H7 (cell line): ENCODE data around the gene RBBP7. TPM values are rescaled to one million over a fixed set of nuclear protein-coding genes. Genes with fewer than 3 reads are reported as not detected.

Experiments used
- DNase-seq: peaks from one replicate; pipeline ENCODE4 v3.0.0; 2012
- H3K27me3 ChIP-seq: 2 replicates; pipeline ENCODE4 v1.6.0; 2011; ENCODE audit warnings: mild to moderate bottlenecking, low read length; ENCODE audit not compliant: control insufficient read depth, insufficient read depth
- H3K36me3 ChIP-seq: replicated peaks from 2 replicates; pipeline ENCODE4 v1.5.1; 2011; ENCODE audit warnings: low read length; ENCODE audit not compliant: control insufficient read depth, insufficient read depth
- H3K4me3 ChIP-seq: 2 replicates; pipeline ENCODE4 v1.5.1; 2011; ENCODE audit warnings: low read depth, mild to moderate bottlenecking, control low read depth, low read length, moderate library complexity; ENCODE audit not compliant: insufficient read depth
- total RNA-seq: library from RNA; depleted of rRNA; stranded (reverse); fragments of >200 nt; shearing (Covaris generic); gene quantifications from 2 replicates; pipeline ENCODE4 v1.2.3, GENCODE V29; 2014; rRNA removed

Gene RBBP7
- total RNA-seq, 1 experiment from 2014 or later: 158 TPM

DNA sequence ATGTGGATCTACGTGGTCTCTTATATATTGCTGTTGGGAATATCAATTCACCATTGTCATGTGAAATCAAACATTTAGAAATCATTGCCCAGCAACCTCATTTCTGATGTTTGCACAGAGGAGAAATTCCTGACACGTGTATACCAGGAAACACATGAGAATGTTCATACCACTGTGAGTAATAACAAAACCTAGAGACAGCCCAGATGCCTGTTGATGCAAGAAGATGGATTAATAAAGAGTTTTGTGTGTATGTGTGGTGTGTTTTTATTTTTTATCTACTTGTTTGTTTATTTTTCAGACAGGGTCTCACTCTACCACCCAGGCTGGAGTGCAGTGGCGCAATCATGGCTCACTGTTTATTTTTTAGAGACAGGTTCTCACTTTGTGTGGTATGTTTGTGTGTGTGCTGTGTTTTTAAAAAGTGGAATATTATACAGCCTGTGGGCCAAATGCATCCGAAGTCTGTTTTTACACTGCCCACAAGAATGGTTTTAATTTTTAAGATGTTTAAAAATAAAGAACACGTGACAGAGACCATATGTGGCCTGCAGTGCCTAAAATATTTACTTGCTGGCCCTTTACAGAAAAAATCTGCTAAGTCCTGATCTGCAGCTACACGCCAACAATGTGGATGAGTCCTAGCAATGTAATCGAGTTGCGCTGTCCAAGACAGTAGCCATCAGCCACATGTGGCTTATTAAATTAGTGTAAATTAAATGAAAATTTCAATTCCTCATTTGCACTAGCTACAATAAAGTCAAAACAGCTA is 44.7 kb downstream of the RBBP7 start:
- no peaks in the 10 kb centered on the region for H3K27me3 ChIP-seq
- H3K36me3 ChIP-seq: peaks cover 29% of the 10 kb centered on the region
- H3K4me3 ChIP-seq: no peak overlapping the region
- DNase-seq: no peak

DNA sequence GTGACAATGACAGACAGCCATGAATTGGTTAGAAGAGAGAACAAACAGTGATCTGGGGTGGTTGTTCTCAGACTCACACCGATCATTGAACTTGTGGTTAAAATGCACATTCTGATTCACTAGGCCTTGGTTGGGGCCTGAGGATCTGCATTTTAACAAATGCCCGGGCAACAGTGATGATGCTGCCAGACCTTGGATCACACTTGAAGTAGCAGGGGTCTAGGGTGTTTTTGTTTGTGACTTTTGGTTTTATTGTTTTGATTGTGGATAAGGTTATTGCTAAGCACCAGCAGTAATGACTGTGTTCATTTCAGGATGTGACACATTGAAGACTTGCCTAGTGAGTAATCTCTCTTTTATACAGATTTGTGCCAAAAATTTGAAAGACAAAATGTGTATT is 47.4 kb downstream of the RBBP7 start:
- DNase-seq: no peak

DNA sequence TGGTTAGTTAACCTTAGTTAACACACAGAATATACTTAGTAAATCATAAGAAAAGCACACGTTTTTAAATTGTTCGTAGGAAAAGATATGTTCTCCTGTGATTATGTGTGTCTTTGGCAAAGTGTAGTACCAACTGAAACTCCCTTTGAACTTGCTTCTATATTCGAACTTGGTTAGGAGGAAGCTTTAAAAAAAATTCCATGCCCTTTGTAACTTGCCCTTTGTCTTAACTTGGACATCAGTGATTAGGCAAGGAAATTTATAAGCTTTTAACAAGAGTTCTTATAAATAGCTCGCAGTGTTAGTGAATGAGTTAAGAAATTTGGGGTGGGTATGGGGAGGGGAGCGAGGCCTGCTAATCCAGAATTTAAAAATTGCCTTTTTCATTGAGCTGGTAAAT is 50.5 kb downstream of the RBBP7 start:
- no peak overlapping the region for H3K4me3 ChIP-seq
- no peaks in the 10 kb centered on the region for H3K27me3 ChIP-seq
- peaks cover 17% of the 10 kb centered on the region for H3K36me3 ChIP-seq
- DNase-seq: no peak

More for the DNA sequence above, 47.4 kb downstream of the RBBP7 start:
- H3K36me3 ChIP-seq: peaks cover 18% of the 10 kb centered on the region
- H3K4me3 ChIP-seq: no peak overlapping the region
- H3K27me3 ChIP-seq: no peaks in the 10 kb centered on the region

DNA sequence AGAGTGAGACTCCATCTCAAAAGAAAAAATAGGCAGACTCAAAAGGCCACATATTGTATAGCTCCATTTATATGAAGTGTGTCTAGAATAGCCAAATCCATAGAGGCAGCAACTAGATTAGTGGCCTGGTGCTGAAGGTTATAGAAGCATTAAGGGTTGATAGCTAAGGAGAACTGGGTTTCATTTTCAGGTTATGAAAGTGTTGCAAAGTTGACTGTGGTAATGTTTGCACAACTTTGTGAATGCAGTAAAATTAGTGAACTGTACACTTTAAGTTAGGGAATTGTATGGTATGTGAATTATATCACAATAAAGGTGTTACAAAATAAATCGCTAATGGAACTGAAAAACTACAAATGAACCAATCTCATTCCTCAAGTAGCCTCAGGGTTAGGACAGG is 55.6 kb downstream of the RBBP7 start:
- Histone ChIP-seq H3K36me3 (peaks cover 4% of the 10 kb centered on the region; the same call in 1 of the 2 replicates), H3K27me3 (no peaks in the 10 kb centered on the region), H3K4me3 (no peak overlapping the region)
- no peak for DNase-seq

DNA sequence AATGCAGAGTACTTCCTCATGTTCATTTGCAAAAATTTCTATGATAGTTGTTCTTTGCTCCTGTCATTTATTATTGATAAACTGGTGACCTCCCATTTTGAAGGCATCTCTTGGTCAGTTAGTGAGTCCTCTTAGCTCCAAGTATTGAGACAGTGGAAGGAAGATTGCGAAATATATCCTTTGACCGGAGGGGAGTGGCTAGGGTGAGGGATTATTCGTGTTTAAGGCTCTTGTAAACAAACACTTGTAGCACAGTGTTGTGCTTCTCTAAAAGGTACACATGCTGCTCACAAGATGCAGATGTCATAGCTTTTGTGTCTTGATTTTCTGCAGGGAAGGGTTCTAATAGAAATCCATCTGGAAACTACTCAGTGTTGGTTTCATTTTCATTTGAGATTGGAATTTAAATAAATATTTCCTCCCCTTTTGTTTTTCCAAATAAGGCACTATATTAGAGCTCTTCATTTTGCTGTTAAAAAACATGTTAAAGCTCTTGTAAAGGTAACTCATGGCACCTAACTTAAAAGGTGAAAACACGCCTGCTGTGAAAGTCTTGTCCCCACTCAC is 62.1 kb downstream of the RBBP7 start:
- no peaks in the 10 kb centered on the region for H3K27me3 ChIP-seq
- DNase-seq: peak; percentile 56
- H3K4me3 ChIP-seq: no peak overlapping the region
- peaks cover 2% of the 10 kb centered on the region; the same call in 1 of the 2 replicates for H3K36me3 ChIP-seq

DNA sequence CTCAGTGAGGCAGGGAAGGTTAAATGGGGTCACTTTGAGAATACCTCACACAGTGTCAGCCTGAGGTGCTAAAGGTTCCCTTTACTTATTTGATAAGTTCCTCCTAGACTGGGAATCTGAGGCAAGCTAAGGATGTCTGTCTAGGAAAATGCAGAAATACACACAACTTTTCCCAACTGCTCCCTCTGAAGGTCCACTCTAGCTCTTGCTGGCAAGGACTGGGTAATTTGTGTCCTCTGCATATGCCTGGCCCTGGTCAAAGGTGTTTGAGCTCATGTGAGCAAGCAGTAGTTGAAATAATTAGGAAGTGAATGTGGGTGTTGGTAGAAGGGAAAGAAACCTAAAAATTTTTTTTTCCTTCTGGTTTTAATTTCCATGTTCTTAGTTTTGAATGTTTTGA is 62.6 kb downstream of the RBBP7 start:
- no peaks in the 10 kb centered on the region for H3K27me3 ChIP-seq
- peak; percentile 50 for DNase-seq
- H3K36me3 ChIP-seq: peaks cover 3% of the 10 kb centered on the region; the same call in 1 of the 2 replicates
- H3K4me3 ChIP-seq: no peak overlapping the region

DNA sequence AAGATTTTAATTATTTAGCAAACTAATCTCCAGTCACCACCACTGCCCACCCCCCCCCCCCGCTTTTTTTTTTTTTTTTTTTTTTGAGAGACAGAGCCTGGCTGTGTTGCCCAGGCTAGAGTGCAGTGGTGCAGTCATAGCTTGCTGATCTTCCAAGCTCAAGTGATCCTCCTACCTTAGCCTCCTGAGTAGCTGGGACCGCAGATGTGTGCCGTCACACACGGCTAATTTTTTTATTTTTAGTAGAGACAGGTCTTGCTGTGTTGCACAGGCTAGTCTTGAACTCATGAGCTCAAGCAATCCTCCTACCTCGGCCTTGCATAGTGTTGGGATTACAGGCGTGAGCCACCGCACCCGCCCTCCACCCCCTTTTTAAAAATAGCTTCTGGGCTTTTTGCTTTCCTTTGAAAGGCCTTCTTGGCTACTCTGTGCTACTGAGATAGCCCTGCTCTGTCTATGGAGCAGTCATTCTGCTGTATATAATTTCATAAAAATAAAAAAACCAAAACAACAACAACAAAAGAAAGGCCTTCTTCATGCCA is 65.2 kb downstream of the RBBP7 start:
- peaks cover 3% of the 10 kb centered on the region; the same call in 1 of the 2 replicates for H3K36me3 ChIP-seq
- H3K27me3 ChIP-seq: no peaks in the 10 kb centered on the region
- DNase-seq: no peak
- H3K4me3 ChIP-seq: no peak overlapping the region

DNA sequence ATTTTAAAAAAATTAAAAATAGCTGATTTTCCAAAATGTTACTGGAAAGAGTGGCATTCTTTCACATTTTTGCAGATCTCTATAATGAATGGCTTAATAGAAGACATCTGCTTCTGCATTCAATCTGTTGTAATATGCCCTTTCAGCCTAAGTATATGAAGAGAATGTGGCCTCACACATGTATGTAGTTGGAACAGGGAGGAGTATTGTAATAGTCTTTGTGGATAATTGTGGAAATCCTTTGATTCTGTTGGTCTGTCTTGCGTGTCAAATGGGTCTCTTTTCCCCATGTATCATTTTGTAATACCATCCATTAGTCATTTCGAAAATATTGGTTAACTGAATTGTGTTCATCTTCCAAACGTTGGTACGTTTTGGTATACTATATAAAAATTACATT is 72.3 kb downstream of the RBBP7 start:
- no peak for DNase-seq
- H3K27me3 ChIP-seq: no peaks in the 10 kb centered on the region
- no peak overlapping the region for H3K4me3 ChIP-seq
- peaks cover 12% of the 10 kb centered on the region for H3K36me3 ChIP-seq

DNA sequence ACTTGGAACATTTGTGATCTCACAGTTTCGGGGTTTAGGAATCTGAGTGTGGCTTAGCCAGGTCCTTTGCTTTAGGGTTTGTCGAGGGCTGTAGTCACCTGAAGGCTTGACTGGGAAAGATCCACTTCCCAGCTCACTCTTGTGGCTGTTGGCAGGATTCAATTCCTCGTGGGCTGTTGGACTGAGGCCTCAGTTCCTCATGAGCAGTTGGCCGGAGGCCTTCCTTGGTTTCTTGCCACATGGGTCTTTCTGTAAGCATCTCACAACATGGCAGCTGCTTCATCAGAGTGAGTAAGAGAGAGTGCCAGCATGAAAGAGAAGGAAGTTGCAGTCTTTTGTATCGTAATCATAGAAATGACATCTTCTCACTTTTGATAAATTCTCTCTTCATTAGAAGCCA is 72.8 kb downstream of the RBBP7 start:
- DNase-seq: no peak
- peaks cover 12% of the 10 kb centered on the region for H3K36me3 ChIP-seq
- no peak overlapping the region for H3K4me3 ChIP-seq
- no peaks in the 10 kb centered on the region for H3K27me3 ChIP-seq

DNA sequence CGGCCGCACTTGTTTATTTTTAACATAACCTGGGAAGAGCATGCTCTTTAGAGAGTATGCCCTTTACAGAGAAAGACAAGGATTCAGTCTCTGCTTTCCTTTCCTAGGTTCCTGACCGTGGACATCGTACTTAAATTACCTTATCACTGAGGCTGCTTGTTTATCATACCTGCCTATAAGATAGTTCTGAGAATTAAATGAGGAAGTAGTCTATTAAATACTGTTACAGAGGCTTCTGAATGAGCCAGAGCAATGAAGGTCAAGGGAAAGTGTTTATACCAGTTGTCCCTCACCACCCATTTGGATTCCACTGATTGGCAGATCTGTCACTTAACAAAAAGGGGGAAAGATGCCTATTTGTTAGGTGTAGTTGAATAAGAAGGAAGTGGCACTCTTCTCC is 73.9 kb downstream of the RBBP7 start:
- H3K4me3 ChIP-seq: no peak overlapping the region
- peaks cover 15% of the 10 kb centered on the region for H3K36me3 ChIP-seq
- no peaks in the 10 kb centered on the region for H3K27me3 ChIP-seq
- no peak for DNase-seq

Other genes with a start within 250 kb of the RBBP7 start
- gene S100G, start 220.2 kb downstream of the RBBP7 start, total RNA-seq: not detected in 2 replicates
- 53.8 and 67.8 TPM in 2 replicates for gene CTPS2, start 157.7 kb downstream of the RBBP7 start, total RNA-seq
- 21.7 and 28.5 TPM in 2 replicates for gene SYAP1, start 150.8 kb downstream of the RBBP7 start, total RNA-seq
- 35.6 and 43.2 TPM in 2 replicates for gene TXLNG, start 83.9 kb downstream of the RBBP7 start, total RNA-seq
- 0.31 and 1.1 TPM in 2 replicates for gene REPS2, start 76.3 kb upstream of the RBBP7 start, total RNA-seq